NOMO-1 treated with DMSO at 0.1 percent for 48 hours (cell line): ENCODE measurements around the gene BMP10.
A peak's percentile ranks its signal among the peaks of the same experiment; 100 is the strongest.
"Not testable (repeated sequence)": the region's sequence is repeated elsewhere in the genome, so short reads cannot be mapped to it uniquely, and the experiment has no call there.

ENCODE experiments used
- DNase-seq: peaks from one replicate; lab custom pipeline; 2025; ENCODE audit not compliant: unreplicated experiment; lab: John Stamatoyannopoulos, UW

BMP10 gene

DNA sequence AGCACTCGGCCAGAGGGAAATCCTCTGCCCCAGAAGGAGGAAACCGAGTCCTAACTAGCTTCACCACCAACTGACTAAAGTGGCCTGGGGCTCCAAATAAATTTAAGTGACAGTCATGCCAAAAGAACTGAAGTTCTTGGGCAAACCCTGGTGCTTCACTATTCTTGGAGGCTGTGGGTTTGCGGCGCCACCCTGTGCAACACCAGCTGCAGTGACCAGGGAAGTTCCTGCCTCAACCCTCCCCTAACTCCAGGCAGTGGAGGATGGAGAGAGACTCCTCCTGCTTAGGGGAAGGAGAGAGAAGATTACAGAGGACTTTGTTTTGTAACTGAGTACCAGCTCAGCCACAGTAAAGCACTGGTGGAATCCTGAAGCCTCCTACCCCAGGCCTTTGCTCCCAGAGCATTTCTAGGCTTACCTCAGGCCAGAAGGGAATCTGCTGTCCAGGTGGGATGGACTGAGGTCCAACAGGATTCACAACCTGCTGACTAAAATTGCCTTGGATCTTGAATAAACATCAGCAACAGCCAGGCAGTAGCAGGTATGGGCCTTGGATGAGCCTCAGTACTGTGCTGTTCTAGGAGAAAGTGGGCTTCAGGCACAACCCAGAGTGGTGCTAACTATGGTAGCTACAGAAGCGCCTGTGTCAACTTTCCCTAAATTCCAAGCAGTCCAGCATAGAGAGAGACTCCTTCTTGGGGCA lies 29.4 kb upstream of the BMP10 start:
- DNase-seq = no peak

DNA sequence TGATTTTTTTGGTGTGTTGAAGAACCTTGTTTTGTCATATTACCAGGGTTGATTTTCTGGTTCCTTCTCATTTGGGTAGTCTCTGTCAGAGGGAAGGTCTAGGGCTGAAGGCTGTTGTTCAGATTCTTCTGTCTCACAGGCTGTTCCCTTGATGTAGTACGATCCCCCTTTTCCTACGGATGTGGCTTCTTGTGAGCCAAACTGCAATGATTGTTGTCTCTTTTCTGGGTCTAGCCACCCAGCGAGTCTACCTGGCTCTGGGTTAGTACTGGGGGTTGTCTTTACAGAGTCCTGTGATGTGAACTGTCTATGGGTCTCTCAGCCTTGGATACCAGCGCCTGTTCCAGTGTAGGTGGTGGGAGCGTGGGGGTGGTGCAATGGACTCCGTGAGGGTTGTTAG lies 24.8 kb upstream of the BMP10 start:
- not testable (repeated sequence) for DNase-seq

DNA sequence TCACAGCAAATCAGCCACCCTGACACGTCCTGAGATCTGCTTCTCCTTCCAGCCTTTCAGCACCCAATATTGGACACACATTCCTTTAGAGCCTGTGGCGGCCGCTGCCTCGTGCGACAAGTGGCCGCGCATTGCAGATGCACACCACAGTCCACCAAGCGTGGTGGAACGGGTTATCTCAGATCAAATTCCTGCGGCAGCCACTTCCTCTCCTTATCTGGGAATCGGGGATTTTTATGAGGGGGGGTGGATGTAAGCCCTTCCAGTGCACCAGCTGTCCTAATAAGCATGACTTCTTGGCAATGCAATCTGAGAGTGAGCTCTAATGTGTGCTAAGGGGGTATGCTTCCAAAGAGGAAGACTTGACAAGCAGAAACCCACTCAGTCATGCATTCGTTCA lies 18.3 kb upstream of the BMP10 start:
- DNase-seq = no peak

DNA sequence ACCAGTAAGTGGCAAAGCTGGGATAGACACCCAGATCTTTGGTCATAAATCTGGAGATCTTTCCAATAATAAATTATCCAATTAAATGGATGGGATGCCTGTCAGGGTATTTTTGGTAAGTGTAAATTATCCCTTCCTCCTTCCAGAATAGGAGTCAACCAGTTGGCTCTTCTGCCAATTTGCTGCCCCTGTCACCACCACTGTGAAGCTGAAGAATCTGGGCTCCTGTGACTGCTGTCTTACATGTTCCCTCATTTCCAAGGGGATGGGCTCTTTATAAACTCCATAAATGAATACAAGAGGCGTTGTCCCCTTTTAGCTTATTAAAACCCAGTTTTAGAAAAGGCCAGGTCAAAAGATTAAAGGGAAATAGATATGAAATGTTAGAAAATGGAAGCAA lies 17.8 kb upstream of the BMP10 start:
- DNase-seq = no peak

DNA sequence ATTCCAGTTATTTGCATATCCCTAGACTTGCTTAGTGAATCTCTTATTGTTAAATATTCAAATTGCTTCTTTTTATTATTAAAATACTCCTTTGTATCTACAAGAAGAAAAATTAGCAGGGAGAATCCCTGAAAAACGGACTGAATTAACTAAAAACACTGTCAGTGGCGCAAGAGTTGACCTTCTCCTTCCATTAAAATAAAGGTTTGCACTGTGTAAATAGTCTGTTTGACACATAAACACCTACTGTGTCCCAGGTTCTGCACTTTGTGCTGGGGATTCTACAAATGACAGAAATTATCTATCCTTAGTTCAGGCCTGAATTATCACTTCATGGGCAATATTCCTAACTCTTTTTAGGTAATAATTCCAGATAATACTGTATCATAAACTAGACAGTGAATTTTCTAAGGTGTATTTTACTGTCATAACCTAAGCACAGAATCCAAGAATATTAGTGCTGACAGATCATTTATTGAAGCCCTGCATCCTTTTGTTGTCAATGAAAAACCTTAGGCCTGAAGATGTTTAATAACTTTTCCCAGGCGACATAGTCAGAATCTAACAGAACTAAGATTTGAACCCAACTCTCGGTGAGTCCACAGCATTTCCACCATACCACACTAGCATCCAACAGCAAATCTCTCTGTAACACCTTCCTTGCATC lies 17.0 kb upstream of the BMP10 start:
- no peak for DNase-seq

DNA sequence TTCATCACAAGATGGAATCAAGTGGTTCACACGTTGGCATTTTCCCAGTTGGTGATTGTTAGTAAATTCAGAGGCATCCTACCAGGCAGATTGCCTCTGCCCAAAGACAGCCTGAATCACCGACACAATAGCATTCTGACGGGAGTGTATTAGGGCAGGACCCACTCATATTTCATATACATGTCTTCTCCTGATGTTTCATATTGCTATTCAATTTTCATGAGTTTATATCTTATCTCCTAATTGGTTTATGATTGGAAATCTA lies 14.5 kb upstream of the BMP10 start:
- no peak for DNase-seq

DNA sequence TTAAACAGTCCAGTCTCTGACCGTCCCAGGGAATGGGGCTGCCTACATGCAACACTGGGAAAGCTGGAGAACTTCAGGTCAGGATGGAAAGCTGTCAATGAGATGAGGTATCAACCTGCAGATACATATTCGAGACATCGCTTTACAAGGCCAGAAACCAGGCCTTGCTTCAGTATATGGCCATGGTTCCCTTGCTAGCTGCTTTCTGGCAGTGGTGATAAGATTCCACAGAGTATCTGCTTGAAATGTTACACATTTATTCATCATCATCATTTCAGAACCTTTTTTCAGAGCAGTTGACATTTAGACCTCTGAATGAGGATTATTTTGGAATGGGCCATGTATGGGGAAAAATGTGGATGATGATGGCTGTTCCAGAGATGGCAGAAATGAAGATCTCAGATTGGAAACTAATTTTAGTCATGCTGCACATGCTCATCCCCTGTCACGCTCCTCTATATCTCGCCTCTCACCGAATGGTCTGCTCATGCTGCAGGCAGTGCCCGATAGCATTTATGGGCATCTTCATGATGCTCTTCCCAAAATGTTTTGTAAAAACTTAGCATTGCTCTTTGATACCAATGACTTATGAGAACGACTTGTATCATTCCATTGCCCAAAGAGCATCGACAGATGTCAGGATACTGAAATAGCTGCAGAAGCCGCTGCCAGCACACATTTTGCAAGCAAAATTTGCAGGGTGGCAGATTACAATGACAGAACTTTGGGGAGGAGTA lies 14.0 kb upstream of the BMP10 start:
- no peak for DNase-seq

DNA sequence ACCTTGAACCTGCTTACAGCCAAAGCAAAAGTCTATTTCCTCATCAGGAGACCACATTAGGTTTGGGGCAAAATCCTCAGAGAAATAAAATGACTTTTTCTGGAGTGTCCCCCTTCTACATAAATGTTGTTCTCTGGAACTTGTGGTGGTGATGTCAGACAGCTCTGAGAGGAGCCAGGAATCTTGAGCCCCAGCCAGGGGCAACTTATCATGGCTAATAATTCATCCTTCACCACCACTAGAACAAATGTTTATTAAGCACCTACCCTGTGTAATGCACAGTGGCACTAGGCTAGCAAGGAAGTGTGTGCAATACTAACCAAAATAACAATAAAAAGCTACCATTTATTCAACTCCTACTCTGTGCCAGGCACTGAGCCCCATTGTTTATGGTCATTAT lies 9.0 kb upstream of the BMP10 start:
- DNase-seq = no peak

DNA sequence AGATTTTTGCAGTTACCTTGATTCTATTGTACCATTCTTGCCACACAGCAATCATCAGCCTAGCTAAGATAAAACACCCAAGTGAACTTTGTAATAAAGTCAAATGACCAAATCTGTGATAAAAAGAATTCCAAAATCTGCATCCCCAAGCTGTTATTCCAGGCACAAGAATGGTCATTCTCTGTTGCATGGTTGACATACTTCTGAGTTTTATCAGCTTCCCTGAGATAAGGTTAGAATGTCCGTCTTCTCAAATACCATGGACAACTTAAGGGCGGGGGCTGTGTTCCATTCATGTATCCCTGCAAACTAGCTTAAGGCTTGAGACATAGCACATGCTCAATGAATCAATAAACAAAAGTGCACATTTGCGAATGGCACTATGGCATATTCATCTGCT lies 8.1 kb upstream of the BMP10 start:
- no peak for DNase-seq

DNA sequence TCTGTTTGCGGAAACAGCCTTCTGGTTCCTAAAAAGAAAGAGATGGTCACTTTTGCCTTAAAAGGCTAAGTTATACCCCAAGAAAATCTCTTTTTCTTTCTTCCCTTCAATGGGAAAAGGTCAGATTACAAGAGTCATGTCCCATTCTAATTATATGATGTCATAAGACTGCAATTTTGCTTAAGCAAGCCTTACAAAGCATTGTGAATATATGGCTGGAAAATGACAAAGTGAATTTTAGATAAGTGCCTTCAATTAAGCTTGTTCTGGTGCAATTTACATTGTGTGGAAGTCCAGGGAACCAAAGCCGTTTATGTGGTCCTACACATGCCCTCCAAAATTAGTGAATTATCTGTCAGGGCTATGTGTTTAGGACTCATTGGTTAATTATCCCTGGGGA lies 7.6 kb upstream of the BMP10 start:
- no peak for DNase-seq

DNA sequence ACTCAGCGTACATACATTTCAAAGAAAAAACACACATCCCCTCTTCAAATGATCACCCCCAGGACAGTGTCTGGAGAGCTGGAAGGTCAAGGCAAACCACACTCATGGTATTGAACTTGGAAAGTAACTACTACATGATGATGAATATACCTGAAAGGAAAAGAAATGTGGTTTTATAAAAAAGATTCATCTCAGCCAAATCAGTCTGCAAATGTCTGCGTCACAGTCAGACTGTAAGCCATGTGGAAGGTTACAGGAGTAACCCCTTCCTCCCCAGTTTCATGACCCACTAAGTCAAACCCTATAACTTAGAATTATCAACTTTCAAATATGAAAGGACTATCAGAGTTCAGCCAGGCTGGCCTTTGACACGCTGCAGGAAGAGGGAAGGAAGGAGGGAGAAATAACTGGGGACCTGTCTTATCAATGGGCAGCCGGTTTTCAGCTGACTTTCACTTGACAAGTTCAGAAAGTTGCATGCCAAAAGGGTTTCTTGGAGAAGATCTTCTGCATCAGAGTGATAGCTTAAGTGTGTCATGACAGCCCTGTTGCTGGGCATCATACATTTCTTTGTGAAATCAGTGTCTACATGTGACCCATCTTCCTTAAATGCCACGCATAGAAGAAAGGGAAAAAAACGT lies 7.0 kb upstream of the BMP10 start:
- no peak for DNase-seq

DNA sequence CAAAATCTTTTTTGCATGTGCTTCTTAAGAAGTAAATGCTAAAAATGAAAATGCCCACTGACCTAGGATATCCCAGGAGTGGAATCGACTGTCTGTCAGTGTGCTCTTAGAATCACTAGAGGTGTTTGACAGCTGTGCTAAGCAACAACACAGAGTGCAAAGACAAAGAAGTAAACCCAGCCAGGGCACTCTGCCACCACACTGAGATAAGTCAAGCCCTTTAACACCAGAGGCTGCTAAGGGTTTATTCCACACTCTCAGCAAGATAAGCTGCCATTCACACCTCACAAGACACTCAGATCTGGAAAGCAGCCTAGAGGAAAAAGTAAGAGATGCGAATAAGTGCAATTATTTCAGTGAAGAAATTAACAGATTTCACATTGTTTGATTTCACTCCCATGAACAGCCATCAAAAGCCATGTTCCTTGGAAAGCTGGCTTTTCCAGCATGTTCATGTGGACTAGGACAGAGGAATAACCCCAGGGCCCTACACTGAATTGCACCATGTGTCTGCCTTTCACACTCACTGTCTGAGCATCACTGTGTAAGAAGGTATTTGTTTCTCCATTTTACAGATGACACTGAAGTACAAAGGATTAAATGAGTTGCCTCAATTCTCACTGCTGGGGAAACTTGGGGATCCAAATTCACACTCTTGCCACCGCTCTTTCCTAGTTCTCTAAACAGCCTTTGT lies 6.0 kb upstream of the BMP10 start:
- DNase-seq = no peak

DNA sequence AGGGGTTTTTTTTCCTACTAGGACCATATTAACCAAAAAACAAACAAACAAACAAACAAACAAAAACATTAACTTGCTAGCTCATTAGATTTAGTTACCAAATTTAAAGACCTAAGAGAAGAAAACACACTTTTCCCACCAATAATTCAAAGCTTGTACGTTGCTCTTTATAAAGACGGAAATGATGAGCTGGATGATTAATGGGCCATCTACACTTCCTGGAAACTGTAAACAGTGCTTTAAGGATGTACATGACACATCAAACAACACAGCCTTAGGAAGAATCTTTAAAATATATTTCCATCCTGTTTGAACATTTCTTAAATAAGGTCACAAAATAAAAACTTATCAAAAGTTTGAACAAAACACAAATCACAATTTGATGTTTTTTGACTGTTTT lies 982 bp downstream of the BMP10 start:
- DNase-seq = peak; percentile 40

DNA sequence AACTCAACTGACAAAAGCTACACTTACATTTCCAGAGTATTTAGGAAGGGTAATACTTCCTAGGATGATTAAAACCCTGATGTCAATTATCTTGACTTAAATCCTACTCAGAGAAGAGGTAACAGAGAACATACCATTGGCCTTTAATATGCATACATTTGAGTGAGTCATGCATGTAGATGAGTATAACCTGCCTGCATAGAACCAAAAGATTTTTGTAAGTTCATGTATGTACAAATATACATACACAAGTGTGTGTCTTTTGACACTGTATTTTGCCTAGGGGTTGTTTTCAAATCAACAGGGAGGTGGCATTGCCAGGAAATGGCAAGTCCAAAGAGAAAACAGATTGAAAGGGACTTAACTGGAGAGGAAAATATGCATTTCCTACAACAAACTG lies 6.1 kb downstream of the BMP10 start:
- no peak for DNase-seq

DNA sequence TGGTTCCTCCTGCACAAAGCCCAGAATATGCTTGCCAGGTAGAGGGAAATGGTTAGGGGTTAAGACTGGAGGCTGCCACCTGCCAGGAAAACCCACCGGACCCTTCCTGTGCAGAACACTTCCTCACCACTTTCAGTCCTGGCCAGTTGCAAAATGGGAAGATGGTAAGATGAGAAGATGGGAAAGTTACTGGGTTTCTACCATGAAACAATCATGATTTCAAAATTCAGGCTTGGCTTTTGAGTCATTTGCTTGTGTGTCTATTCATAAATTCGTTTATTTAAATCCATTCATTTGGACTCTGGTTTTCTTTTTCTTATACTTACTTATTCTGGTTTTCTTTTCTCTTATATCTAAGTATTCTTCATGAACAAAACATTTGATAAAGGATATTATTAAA lies 7.2 kb downstream of the BMP10 start:
- no peak for DNase-seq

DNA sequence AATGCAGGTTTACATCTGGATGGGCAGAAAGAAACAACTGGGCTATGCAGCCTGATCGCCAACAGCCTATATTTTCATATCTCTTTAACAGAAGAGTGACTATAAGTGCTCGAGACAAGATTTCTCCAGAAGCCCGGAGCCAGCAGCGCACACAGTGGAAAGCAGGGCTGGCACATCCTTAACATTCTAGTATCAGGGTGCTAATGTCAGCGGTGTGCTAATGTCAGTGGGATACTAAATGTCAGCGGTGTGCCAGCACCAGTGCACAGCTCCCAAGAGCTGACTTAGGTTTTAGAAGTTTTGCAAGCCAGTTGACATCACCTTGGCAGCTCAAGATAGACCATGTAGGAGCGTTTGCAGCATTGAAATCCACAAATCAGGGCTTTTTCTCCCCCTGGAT lies 8.3 kb downstream of the BMP10 start:
- DNase-seq = no peak

DNA sequence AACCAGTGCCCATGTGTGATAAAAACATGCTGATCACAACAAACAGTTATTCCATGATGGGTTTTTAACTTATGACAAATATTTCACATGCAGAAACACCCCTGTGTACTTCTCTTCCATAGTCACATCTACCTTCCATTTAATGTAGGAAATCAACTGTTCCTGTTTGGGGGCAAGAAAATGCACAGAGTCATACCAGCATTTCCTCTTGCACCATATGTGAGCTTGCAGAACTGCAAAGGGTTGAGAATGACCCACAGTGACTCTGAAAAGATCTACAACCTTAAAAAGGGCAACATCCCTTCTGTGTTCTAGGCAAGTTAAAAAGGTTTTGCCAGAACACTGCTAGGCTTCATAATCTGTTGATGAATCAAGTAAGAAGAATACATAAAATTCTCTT lies 9.9 kb downstream of the BMP10 start:
- peak; percentile 82 for DNase-seq

DNA sequence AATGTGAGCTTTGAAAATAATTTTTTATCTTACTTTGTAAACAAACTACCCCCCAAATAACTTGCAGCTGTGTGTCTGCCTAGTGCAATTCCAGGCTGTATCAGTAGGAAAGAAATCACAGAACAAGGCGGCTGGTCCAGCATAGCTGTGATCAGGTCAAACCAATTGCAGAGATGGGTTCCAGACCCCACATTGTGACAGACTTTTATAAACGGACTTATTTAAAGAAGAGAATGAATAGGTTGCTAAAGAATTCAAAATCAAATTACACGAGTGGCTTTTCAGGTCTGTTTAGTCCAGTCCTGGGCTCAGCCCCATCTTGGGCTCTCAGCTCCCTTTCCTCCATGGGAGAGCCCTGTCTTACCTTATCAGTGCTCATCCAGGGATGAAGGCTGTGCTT lies 11.1 kb downstream of the BMP10 start:
- no peak for DNase-seq

DNA sequence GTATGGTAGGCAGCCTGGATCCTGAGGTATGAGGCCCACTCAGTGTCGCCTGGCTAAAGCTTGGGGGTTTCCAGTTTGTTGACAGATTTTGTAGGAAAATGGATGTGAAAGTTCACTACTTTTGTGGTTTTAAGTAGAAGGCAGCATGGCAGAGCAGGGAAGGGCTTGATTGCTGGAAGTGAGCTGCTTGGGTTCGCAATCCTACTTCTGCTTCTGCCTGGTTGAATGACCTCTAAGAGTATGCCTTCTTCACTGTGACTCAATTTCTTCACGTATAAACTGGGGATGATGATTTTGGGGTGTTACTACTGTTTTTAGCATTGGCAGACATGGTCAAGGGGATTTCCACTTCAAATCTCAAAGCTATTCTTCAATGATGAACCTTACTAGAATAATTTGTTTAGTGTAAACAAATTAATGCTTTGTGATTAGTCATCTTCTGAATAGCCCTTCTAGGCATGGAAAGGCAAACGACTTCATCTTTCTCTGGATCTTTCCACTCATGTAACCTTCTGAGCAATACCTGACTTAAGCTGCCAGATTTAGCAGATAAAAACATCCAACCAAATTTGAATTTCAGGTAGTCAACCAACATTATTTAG lies 13.2 kb downstream of the BMP10 start:
- peak; percentile 79 for DNase-seq

DNA sequence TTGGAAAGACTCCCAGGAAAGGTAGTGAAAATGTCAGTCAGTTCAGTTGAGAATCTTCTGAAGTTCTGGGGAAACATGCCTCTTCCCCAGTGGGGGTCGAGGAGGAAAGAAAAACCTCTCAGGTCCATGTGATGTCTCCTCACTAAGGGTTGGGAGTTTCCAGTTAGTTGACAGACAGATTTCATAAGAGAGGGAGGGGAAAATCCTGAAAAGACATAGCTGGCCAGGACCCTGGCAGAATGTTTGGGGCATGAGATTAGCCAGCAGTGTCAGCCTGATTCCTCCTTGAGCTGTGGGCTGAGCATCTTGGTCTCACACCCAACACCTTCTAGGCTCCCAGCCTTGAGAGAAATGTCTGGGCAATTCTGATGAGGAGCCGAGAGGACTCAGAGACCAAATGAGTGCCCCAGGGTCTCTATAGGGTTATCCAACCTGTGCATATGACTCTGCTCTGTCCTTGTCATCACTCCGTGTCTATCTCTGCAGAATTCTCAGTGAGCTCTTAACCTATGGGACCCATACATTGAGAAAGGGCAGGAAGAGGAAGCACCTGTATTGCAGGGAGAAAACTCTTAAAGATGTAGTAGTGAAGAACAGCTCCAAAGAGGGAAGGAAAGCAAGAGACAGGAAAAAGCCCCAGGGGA lies 13.9 kb downstream of the BMP10 start:
- no peak for DNase-seq

DNA sequence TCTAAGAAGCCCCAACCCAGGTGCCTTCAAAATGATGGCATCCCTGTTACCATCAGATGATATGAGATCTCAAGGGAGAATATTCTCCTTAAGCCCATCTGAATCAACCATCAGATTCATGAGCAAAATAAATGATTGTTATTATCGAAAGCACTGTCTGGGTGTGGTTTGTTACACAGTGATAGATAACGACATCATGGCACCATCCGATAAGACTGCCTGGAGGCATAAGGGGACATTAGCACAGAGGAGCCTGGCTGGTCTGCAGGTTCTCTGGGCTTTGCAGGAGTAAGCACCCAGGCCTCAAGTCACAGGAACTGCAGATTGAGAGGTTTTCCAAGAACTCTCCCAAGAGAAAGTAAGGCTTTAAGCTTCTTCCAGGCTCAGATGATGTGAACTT lies 15.6 kb downstream of the BMP10 start:
- DNase-seq = no peak
